Left ventricle myocardium inferior (tissue), 1 donor: ENCODE results near the gene SSX7. TPM values are rescaled to one million over a fixed set of nuclear protein-coding genes. Genes with fewer than 3 reads are reported as not detected.

Experiments
- DNase-seq: peaks from one replicate; pipeline ENCODE4 v3.0.0-alpha.2; 2020
- H3K27ac ChIP-seq: fragments of 200-600 bp; replicated peaks from 2 replicates; pipeline ENCODE4 v1.8.0; 2021
- H3K27me3 ChIP-seq: fragments of 200-600 bp; 2 replicates; pipeline ENCODE4 v1.8.0; 2021; ENCODE audit warnings: low read depth
- H3K36me3 ChIP-seq: fragments of 200-600 bp; 2 replicates; pipeline ENCODE4 v1.8.0; 2021
- H3K4me1 ChIP-seq: fragments of 200-600 bp; 2 replicates; pipeline ENCODE4 v1.8.0; 2021
- H3K4me3 ChIP-seq: fragments of 200-600 bp; 2 replicates; pipeline ENCODE4 v1.8.0; 2021; ENCODE audit warnings: mild to moderate bottlenecking, moderate library complexity
- H3K9me3 ChIP-seq: fragments of 200-600 bp; replicated peaks from 2 replicates; pipeline ENCODE4 v1.8.0; 2021
- intact Hi-C: fragments of 100-400 bp; cut with micrococcal nuclease; formaldehyde crosslinking; loops from one replicate; pipeline ENCODE4 v1.11.0; 2022
- total RNA-seq: library from RNA; stranded (reverse); fragmentation: NEBNext Ultra II Directional; extraction: Animal tissue kit (Norgen Biotek cat#: 25700); gene quantifications from one replicate; pipeline ENCODE4 v1.2.1, GENCODE V29; 2021
- TF ChIP-seq, protein P1 (sequence below): fragments of 200-600 bp; IDR thresholded peaks from 2 replicates; pipeline ENCODE4 v1.8.0; 2021; ENCODE audit warnings: antibody characterized with exemption, mild to moderate bottlenecking, borderline replicate concordance
- donor health status: DM: no; HTN: yes; CAD: no; lungs with severe emphysema.

The SSX7 gene
- total RNA-seq, 1 donor from 2014 or later: not detected

GRCh38 chrX:52598886-52599285, 55.8 kb downstream of the SSX7 start:
- no peak for DNase-seq
- TF ChIP-seq, protein P1, sequence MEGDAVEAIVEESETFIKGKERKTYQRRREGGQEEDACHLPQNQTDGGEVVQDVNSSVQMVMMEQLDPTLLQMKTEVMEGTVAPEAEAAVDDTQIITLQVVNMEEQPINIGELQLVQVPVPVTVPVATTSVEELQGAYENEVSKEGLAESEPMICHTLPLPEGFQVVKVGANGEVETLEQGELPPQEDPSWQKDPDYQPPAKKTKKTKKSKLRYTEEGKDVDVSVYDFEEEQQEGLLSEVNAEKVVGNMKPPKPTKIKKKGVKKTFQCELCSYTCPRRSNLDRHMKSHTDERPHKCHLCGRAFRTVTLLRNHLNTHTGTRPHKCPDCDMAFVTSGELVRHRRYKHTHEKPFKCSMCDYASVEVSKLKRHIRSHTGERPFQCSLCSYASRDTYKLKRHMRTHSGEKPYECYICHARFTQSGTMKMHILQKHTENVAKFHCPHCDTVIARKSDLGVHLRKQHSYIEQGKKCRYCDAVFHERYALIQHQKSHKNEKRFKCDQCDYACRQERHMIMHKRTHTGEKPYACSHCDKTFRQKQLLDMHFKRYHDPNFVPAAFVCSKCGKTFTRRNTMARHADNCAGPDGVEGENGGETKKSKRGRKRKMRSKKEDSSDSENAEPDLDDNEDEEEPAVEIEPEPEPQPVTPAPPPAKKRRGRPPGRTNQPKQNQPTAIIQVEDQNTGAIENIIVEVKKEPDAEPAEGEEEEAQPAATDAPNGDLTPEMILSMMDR: no peak
- no peaks in the 10 kb centered on the region for H3K27me3 ChIP-seq
- no peaks in the 10 kb centered on the region for H3K9me3 ChIP-seq
- H3K4me1 ChIP-seq: no peaks in the 10 kb centered on the region
- H3K36me3 ChIP-seq: no peaks in the 10 kb centered on the region
- intact Hi-C loops: no loop called here
- H3K27ac ChIP-seq: no peak overlapping the region
- no peak overlapping the region for H3K4me3 ChIP-seq

GRCh38 chrX:52594658-52595057, 60.0 kb downstream of the SSX7 start:
- Histone ChIP-seq H3K27me3 (no peaks in the 10 kb centered on the region), H3K4me1 (no peaks in the 10 kb centered on the region), H3K4me3 (no peak overlapping the region), H3K9me3 (no peaks in the 10 kb centered on the region), H3K27ac (no peak overlapping the region), H3K36me3 (no peaks in the 10 kb centered on the region)
- intact Hi-C loops: no loop called here
- TF ChIP-seq, protein P1: no peak
- DNase-seq: no peak

Other genes with a start within 250 kb of the SSX7 start
- gene XAGE1A, start 159.1 kb downstream of the SSX7 start, total RNA-seq: not detected
- not detected for gene XAGE1B, start 137.8 kb downstream of the SSX7 start, total RNA-seq
- not detected for gene SSX2, start 52.3 kb upstream of the SSX7 start, total RNA-seq
- gene SSX2B, start 96.4 kb upstream of the SSX7 start, total RNA-seq: not detected
- gene SPANXN5, start 142.5 kb upstream of the SSX7 start, total RNA-seq: not detected
- gene XAGE5, start 156.4 kb upstream of the SSX7 start, total RNA-seq: not detected
- not detected for gene XAGE3, start 213.2 kb upstream of the SSX7 start, total RNA-seq
- gene FAM156B, start 242.4 kb upstream of the SSX7 start, total RNA-seq: 5.9 TPM